ENCODE data around the gene UBN1. TPM values are rescaled to one million over a fixed set of nuclear protein-coding genes. Genes with fewer than 3 reads are reported as not detected.

The UBN1 gene
- 37.7 and 47.8 TPM in 2 replicates for total RNA-seq (ENCODE audit: low replicate concordance)

- TF ChIP-seq CTCF (IDR thresholded peaks at IDR 0.05; ENCODE audit: insufficient read depth, low read length), result no peak
- peak; percentile 93 for DNase-seq (ENCODE audit: low read depth)
- H3K4me3 ChIP-seq (ENCODE audit: low read depth, low read length), result peak within 1 kb of the TSS; percentile 83
Observed at GRCh38 chr16:4846901-4847773, at the start of gene UBN1, which contains the start of gene GLYR1. UBN1 (plus strand) TSS chr16:4847481; CDS start chr16:4852918, 5,437 bp downstream. GLYR1 (minus strand) TSS chr16:4847288; CDS start chr16:4847265, 23 bp downstream.

GRCh38 chr16:4797805-4798252 is 49.5 kb upstream of the UBN1 start:
- TF ChIP-seq CTCF (IDR thresholded peaks at IDR 0.05; ENCODE audit: insufficient read depth, low read length), result no peak
- DNase-seq (ENCODE audit: low read depth), result no peak
- no peak overlapping the region for H3K4me3 ChIP-seq (ENCODE audit: low read depth, low read length)

GRCh38 chr16:4798456-4798855 is 48.8 kb upstream of the UBN1 start:
- TF ChIP-seq CTCF (IDR thresholded peaks at IDR 0.05; ENCODE audit: insufficient read depth, low read length), result no peak
- no peak for DNase-seq (ENCODE audit: low read depth)
- no peak overlapping the region for H3K4me3 ChIP-seq (ENCODE audit: low read depth, low read length)

GRCh38 chr16:4799171-4799855 is 48.0 kb upstream of the UBN1 start:
- TF ChIP-seq CTCF (IDR thresholded peaks at IDR 0.05; ENCODE audit: insufficient read depth, low read length), result no peak
- DNase-seq (ENCODE audit: low read depth), result no peak

GRCh38 chr16:4800290-4801041 is 46.8 kb upstream of the UBN1 start:
- TF ChIP-seq CTCF (IDR thresholded peaks at IDR 0.05; ENCODE audit: insufficient read depth, low read length), result no peak
- DNase-seq (ENCODE audit: low read depth), result no peak
- H3K4me3 ChIP-seq (ENCODE audit: low read depth, low read length), result no peak overlapping the region

More at GRCh38 chr16:4799171-4799855, 48.0 kb upstream of the UBN1 start:
- no peak overlapping the region for H3K4me3 ChIP-seq (ENCODE audit: low read depth, low read length)
